HepG2 (cell line): ENCODE results near the gene LUZP2. TPM values are rescaled to one million over a fixed set of nuclear protein-coding genes. Genes with fewer than 3 reads are reported as not detected.

Experiments used
- ATAC-seq: fragments of 200-7000 bp; cut with Tn5 transposase; 3 replicates; pipeline ENCODE4 v1.9.1; 2020; ENCODE audit warnings: mild to moderate bottlenecking, moderate library complexity
- BruUV-seq: library from RNA; stranded (reverse); fragments of 400-500 nt; replicated peaks from 2 replicates; lab custom pipeline; 2021; lab: Mats Ljungman, UMichigan
- CTCF ChIA-PET: fragments of 300-600 bp; formaldehyde crosslinking; extraction: SDS; loops from one replicate; lab custom pipeline; 2021; ENCODE audit warnings: low total read pairs, inconsistent platforms, low intra/inter-chr PET ratio; lab: Yijun Ruan, JAX
- POLR2A ChIA-PET: fragments of 350-600 bp; sonication (Branson Sonifier 250); formaldehyde crosslinking; loops from one replicate; lab custom pipeline; 2020; ENCODE audit warnings: antibody characterized with exemption, inconsistent platforms; lab: Yijun Ruan, JAX
- DNase-seq: peaks from one replicate; pipeline ENCODE4 v3.0.0-alpha.2; 2015; ENCODE audit warnings: low spot score
- FAIRE-seq: peaks from 3 replicates; lab custom pipeline; 2011; peaks lifted over from hg19 to GRCh38; lab: Jason Lieb, UNC
- H2AFZ ChIP-seq: one replicate; pipeline ENCODE4 v1.6.1; 2011; ENCODE audit warnings: low read length, inconsistent platforms
- H3K27ac ChIP-seq: fragments of 300-600 bp; 3 replicates; pipeline ENCODE4 v1.8.0; 2011; ENCODE audit warnings: mixed run types, mild to moderate bottlenecking, mixed read lengths, low read length, inconsistent platforms; ENCODE audit not compliant: insufficient read depth; ENCODE audit errors: extremely low read length
- H3K27me3 ChIP-seq, 2 experiments: fragments of 200-600 bp in 1 of 2; 2 replicates in 1 of 2; 3 replicates in 1 of 2; pipeline versions ENCODE4 v1.6.0 to v1.8.0; 2011; ENCODE audit warnings: low read length in 2 of 2, mild to moderate bottlenecking in 2 of 2, moderate library complexity in 2 of 2, inconsistent platforms in 1 of 2; ENCODE audit not compliant: insufficient read depth in 2 of 2, control insufficient read depth in 1 of 2
- H3K36me3 ChIP-seq, 2 experiments: fragments of 200-600 bp in 1 of 2; replicated peaks in 1 of 2; 2 replicates in 1 of 2; 3 replicates in 1 of 2; pipeline versions ENCODE4 v1.5.1 to v1.8.0; 2011; ENCODE audit warnings: low read length in 2 of 2, inconsistent platforms in 1 of 2; ENCODE audit not compliant: insufficient read depth in 2 of 2, control insufficient read depth in 1 of 2
- H3K4me1 ChIP-seq: 2 replicates; pipeline ENCODE4 v1.5.1; 2012; ENCODE audit warnings: low read length, inconsistent platforms; ENCODE audit not compliant: insufficient read depth
- H3K4me2 ChIP-seq: 2 replicates; pipeline ENCODE4 v1.6.0; 2011; ENCODE audit warnings: low read depth, low read length, inconsistent platforms
- H3K4me3 ChIP-seq, 3 experiments: fragments of 200-600 bp in 1 of 3; sonication (generic), shearing (Covaris generic) in 1 of 3; replicated peaks in 1 of 3; 2 replicates each; pipeline ENCODE4 v1.5.1; 2011 to 2016; ENCODE audit warnings: low read length in 3 of 3, inconsistent platforms in 2 of 3, low read depth in 2 of 3, mild to moderate bottlenecking in 2 of 3, control low read depth in 1 of 3, mixed read lengths in 1 of 3; ENCODE audit not compliant: insufficient read depth in 1 of 3
- H3K79me2 ChIP-seq: one replicate; pipeline ENCODE4 v1.6.1; 2011; ENCODE audit warnings: low read length, inconsistent platforms; ENCODE audit not compliant: insufficient read depth
- H3K9ac ChIP-seq: 2 replicates; pipeline ENCODE4 v1.6.0; 2011; ENCODE audit warnings: mild to moderate bottlenecking, low read depth, low read length, inconsistent platforms; ENCODE audit not compliant: insufficient read depth
- H3K9me3 ChIP-seq: 2 replicates; pipeline ENCODE4 v1.5.1; 2012; ENCODE audit warnings: mild to moderate bottlenecking, low read length
- H4K20me1 ChIP-seq: 2 replicates; pipeline ENCODE4 v1.6.0; 2011; ENCODE audit warnings: inconsistent platforms, mild to moderate bottlenecking, low read length, moderate library complexity; ENCODE audit not compliant: insufficient read depth
- CBX1 ChIP-seq: IDR thresholded peaks from one replicate; pipeline ENCODE4 v1.6.1; 2016; ENCODE audit warnings: antibody characterized with exemption, low read depth
- GATAD2A ChIP-seq: IDR thresholded peaks from 2 replicates; pipeline ENCODE4 v1.6.1; 2016
- GLI4 ChIP-seq: sonication (generic); formaldehyde crosslinking; IDR thresholded peaks from 2 replicates; pipeline ENCODE4 v1.5.1; 2020; ENCODE audit warnings: missing genetic modification reagents, mild to moderate bottlenecking, moderate library complexity, borderline replicate concordance
- HMGA1 ChIP-seq: sonication (generic); formaldehyde crosslinking; conservative IDR thresholded peaks from 2 replicates; pipeline ENCODE4 v1.4.0; 2020; ENCODE audit warnings: missing genetic modification reagents
- MXI1 ChIP-seq: IDR thresholded peaks from 3 replicates; pipeline ENCODE4 v1.6.1; 2012; ENCODE audit warnings: low read depth, low read length, inconsistent platforms, borderline replicate concordance
- MYC ChIP-seq: sonication (generic); formaldehyde crosslinking; IDR thresholded peaks from 2 replicates; pipeline ENCODE4 v1.9.0; 2021; ENCODE audit warnings: missing genetic modification reagents, borderline replicate concordance
- NFRKB ChIP-seq: fragments of 450-650 bp; IDR thresholded peaks from 2 replicates; pipeline ENCODE4 v1.6.1; 2017
- POLR2AphosphoS5 ChIP-seq: IDR thresholded peaks from 2 replicates; pipeline ENCODE4 v1.6.1; 2012; ENCODE audit warnings: low read depth, low read length
- ZBTB40 ChIP-seq, 2 experiments: fragments of 450-650 bp in 1 of 2; sonication (generic) in 1 of 2; formaldehyde crosslinking in 1 of 2; IDR thresholded peaks; 2 replicates each; pipeline versions ENCODE4 v1.6.1 to v1.8.0; 2016 to 2022; ENCODE audit warnings: antibody characterized with exemption in 1 of 2, mild to moderate bottlenecking in 1 of 2, missing genetic modification reagents in 1 of 2
- ZNF136 ChIP-seq: sonication (generic); formaldehyde crosslinking; IDR thresholded peaks from 2 replicates; pipeline ENCODE4 v1.8.1; 2022; ENCODE audit warnings: low read depth, mild to moderate bottlenecking, moderate library complexity, missing genetic modification reagents
- ZNF274 ChIP-seq: sonication (generic); formaldehyde crosslinking; IDR thresholded peaks from 2 replicates; pipeline ENCODE4 v1.5.1; 2020; ENCODE audit warnings: mild to moderate bottlenecking, missing genetic modification reagents
- WGBS: methylation state at CpG from one replicate; pipeline ENCODE4 v1.1.6; 2017; ENCODE audit warnings: low lambda C conversion rate; 5-methylcytosine and 5-hydroxymethylcytosine counted together
- in situ Hi-C: cut with HindIII; loops from 2 replicates; pipeline ENCODE4 v1.10.0; 2017; ENCODE audit warnings: low pct_unique_long_range_greater_than_20kb; ENCODE audit not compliant: extremely low pct_ligation_motif_present
- intact Hi-C: fragments of 100-400 bp; cut with micrococcal nuclease; formaldehyde crosslinking; loops from one replicate; pipeline ENCODE4 v1.10.0; 2022; ENCODE audit not compliant: unreplicated experiment
- polyA plus RNA-seq, 8 experiments: library from polyadenylated mRNA; depleted of rRNA in 3 of 8; stranded (reverse) in 7 of 8; unstranded in 1 of 8; fragments of >200 nt; fragmentation: Illumina TruSeq in 4 of 8; extraction: Trizol in 4 of 8; gene quantifications; 2 replicates each; pipeline versions ENCODE4 v1.2.1 to v1.2.3, GENCODE V29; 2011 to 2016; ENCODE audit warnings: low read depth in 4 of 8, missing spikeins in 1 of 8, mixed read lengths in 1 of 8; ENCODE audit not compliant: insufficient read depth in 1 of 8
- total RNA-seq, 5 experiments: library from RNA; depleted of rRNA; stranded (reverse); fragments of >200 nt; fragmentation: Illumina TruSeq; extraction: Trizol; gene quantifications; 2 replicates each; pipeline ENCODE4 v1.2.3, GENCODE V29; 2016; ENCODE audit warnings: low read depth in 1 of 5

Gene LUZP2
- total and polyA plus RNA-seq, 2 of the 13 experiments (the other 11 are each of a cell fraction or from before 2014, with no cell fraction given): not detected

- TF ChIP-seq ZBTB40 (IDR thresholded peaks at IDR 0.05): no peak
- TF ChIP-seq ZBTB40 (CRISPR knock-in tag; IDR thresholded peaks at IDR 0.05): no peak
- TF ChIP-seq CBX1: no peak
- no peak for TF ChIP-seq HMGA1 (CRISPR knock-in tag)
- TF ChIP-seq GATAD2A (CRISPR knock-in tag): no peak
- no peak for TF ChIP-seq ZNF274 (CRISPR knock-in tag)
- no peak for TF ChIP-seq POLR2AphosphoS5
- no peak for TF ChIP-seq GLI4 (CRISPR knock-in tag)
- TF ChIP-seq NFRKB: no peak
- TF ChIP-seq ZNF136 (CRISPR knock-in tag): no peak
- TF ChIP-seq MXI1: no peak
- no peak for TF ChIP-seq MYC (CRISPR knock-in tag)
- TF ChIP-seq, all 625 proteins: peak for 0
- H3K4me1 ChIP-seq: no peaks in the 10 kb centered on the region
- H4K20me1 ChIP-seq: no peaks in the 10 kb centered on the region
- in situ Hi-C loops (no loop called here), intact Hi-C loops (no loop called here)
- no peak overlapping the region for H3K4me2 ChIP-seq
- H3K36me3 ChIP-seq: no peaks in the 10 kb centered on the region
- POLR2A ChIA-PET: no interaction called here
- H2AFZ ChIP-seq: no peak overlapping the region
- no peaks in the 10 kb centered on the region for H3K27me3 ChIP-seq
- no peak overlapping the region for H3K27ac ChIP-seq
- DNase-seq (no peak), ATAC-seq (no peak), FAIRE-seq (no peak)
- WGBS: no CpG with 5 or more reads among the region's 1 CpG
- H3K9ac ChIP-seq: no peak overlapping the region
- no peaks in the 10 kb centered on the region for H3K79me2 ChIP-seq
- no peaks in the 10 kb centered on the region; the same call in 1 of the 2 replicates for H3K9me3 ChIP-seq
- CTCF ChIA-PET: no interaction called here
- no TSS peak for BruUV-seq
- H3K4me3 ChIP-seq: no peak overlapping the region
Measured at GRCh38 chr11:24664399-24664798, 167.5 kb downstream of the LUZP2 start.
